ENCODE results near the gene CAP2.

Gene CAP2

DNA sequence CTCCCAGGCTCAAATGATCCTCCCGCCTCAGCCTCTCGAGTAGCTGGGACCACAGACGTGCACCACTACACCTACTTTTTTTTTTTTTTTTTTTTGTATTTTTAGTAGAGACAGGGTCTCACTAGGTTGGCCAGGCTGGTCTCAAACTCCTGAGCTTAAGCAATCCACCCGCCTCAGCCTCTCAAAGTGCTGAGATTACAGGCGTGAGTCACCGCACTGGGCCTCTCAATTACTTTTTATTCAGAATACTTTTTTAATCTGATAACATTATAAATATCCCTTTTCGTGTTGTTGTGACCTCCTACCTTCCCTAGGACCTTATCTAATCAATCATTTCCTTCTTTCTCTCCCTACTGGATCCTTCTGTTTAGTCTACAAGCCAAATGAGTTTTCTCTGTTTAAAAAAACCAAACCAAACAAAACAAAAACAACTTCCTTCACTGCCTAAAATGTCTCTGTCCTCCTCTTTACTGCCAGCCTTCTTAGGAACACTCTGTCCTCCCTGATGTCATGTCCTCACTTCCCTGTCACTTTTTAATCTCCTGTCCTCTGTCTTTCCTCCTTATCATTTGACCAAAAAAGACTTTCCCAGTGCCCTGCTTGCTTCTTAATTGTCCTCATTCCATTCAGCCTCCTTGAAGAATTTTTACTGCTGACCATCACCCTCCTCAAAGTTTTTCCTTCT, 85.0 kb downstream of the CAP2 start:
- no peak for DNase-seq

DNA sequence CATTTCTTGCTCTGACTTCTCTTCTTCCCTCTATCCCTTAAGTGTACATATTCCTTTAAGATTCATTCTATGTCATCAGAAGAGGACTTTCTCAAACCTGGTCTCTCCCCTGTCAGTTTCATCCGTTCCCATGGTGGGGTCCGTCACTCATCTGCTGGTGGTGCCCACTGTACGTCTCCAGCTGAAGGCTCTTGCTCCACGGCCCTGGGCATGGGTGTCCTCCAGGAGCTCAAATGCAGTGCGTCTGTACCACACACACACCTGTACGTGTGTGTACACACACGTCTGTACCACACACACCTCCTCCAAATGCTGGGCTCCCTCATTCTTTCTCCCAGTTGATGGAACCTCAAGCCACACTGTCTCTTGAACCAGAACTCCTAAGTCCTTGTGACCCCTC, 85.6 kb downstream of the CAP2 start:
- DNase-seq, result no peak

DNA sequence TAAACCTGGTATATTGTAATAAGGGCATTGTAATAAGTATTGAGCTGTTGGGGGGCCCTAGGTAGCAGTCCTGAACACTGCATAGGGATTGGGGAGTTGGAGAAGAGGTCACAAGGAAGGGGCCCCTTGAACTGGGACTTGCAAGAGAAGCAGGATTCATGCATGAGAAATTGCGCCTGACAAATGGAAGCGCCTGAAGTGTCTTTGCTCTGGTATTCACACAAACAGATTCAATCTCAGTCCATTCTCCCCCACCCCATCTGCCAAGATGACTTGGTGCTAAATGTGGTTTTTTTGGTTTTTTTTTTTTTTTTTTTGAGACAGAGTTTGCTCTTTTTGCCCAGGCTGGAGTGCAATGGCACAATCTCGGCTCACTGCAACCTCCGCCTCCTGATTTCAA, 87.1 kb downstream of the CAP2 start:
- DNase-seq, result no peak

DNA sequence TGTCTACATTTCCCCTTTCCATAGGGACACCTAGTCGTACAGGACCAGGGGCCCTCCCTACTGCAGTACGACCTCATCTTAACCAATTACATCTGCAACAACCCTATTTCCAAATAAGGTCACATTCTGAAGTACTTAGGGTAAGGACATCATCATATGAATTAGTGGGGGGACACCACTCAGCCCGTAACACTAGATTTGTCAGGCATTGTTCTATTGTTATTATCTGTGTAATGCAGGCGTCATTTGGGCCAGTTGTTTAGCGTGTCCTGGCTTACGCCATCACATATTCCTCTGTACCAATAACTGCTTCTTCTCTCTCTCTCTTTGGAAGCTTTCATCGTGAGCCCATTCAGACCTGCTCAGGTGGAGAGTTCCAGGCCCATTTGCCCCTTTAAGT, 89.3 kb downstream of the CAP2 start:
- DNase-seq, result no peak

DNA sequence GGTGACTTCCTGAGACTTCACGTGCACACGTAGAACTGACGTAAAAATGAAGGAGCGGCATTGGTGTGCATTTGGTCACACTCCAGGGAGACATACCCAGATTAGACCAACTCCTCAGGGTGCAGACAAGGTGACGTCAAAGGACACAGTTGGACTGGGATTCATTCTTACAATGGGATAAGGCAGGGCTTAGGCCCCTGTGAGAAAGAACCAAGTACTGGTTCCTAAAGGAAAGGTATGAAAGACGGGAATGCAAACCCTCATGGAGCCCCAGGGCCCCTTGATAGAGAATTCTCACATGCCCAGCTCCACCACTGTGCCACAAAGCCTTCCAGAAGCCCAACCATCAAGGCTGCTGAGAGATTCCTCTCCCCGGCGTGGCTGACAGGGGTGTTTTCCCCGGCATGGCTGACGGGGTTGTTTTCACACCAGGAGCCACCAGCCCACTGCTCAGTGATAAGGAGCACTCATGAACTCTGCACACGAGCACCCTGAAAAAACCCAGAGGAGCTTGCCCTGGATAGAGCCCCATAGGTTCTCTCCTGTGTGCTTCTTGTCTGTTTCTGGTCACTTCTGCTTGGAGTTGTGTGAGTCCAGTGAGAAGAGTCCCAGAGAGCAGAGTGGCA, 90.1 kb downstream of the CAP2 start:
- DNase-seq, result no peak

DNA sequence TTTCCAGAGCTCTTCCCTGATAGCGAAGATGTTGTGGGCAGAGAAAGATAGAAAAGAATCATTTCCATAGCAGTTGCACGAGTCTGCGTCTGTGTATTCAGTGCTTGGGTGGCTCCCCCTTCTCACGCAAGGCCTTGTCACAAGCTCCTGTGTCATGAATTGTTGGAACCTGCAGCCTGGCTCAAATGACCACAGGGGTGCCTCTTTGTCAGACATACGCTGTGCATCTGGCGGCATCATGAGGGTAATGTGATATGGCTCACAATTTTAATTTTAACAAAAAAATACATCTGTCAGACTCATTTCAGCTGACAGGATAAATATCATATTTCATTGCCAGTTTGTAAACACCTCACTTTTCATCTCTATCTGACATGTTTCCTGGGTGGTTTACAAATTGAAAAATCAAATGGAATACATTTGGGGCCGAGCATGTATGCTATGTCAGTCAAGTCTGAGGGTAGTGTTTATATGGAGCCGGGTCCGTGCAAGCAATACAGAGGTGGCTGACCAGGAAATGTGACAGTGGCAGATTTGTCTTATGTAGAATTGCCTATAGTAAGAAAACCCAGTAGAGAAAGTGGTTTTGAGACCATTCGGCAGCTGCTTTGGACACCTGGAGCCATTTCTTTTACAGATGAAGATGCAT, 90.9 kb downstream of the CAP2 start:
- no peak for DNase-seq

DNA sequence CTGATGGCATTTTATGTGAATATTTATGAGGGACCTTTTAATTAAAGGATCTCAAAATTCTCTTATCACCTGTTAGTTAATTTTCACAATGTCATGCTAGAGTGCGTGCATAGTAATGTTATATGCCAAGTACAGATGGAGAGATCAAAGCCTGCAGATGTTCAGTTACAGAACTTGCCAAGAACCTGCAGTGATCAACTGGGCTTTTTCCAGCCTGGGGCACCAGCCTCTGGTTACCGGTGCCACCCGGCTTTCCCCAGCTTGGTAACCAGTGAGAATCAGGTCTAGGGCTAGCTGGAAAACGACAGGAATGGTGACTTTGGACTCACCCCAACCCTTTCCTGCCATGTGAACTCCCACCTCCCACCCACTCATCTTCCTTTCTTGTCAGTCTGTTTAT, 91.8 kb downstream of the CAP2 start:
- no peak for DNase-seq

DNA sequence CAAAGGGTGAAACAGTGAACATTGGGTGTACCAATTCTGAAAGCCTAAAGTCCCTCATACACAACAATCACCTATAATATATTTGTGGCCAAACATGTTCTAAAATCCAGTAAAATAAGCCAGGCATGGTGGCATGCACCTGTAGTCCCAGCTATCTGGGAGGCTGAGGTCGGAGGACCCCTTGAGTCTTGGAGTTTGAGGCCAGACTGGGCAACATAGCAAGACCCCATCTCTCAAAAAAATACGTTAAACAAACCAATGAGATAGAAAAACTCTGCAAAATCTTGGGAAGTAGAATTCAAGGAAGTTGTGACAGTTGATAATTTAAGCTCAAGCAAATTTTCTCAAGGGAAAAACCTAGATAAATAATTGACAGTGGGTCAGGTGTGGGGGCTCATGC, 92.6 kb downstream of the CAP2 start:
- no peak for DNase-seq

DNA sequence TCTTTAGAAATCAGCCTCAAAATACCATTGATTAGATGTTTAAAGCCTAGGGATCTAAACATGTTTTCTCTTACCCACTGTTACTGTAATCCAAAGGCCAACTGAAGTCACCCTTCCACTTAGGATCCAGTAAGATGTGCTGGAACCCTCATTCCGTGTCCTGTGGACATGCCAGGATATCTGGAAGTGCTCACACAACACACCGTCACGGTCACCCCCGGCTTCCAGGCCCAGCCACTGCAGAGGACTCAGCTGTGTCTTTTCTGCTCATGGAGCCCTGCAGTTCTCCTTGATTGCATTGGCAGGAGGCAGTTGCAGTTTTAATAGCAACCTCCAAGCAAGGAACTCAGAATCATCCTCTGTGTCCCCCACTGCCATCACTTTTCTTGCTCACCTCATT, 93.3 kb downstream of the CAP2 start:
- no peak for DNase-seq

DNA sequence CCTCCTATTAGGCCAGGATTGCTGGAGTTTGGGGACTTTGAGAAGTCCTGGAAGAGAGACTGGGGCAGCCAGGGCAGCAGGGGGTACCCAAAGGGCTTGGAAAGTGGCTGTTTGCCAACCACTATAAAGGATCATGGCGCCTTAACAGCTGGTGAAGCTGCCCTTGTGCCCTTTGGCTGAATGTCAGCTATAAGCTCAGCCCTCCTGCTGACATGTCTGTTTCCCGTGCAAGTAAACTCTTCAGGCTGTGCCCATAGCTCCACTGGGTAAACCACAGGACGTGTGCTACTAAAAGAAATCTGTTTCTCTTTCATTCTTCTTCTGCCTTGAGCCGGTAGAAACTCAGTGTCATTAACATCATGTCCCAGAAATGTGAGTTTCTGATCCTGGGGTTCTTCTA, 97.3 kb downstream of the CAP2 start:
- no peak for DNase-seq

DNA sequence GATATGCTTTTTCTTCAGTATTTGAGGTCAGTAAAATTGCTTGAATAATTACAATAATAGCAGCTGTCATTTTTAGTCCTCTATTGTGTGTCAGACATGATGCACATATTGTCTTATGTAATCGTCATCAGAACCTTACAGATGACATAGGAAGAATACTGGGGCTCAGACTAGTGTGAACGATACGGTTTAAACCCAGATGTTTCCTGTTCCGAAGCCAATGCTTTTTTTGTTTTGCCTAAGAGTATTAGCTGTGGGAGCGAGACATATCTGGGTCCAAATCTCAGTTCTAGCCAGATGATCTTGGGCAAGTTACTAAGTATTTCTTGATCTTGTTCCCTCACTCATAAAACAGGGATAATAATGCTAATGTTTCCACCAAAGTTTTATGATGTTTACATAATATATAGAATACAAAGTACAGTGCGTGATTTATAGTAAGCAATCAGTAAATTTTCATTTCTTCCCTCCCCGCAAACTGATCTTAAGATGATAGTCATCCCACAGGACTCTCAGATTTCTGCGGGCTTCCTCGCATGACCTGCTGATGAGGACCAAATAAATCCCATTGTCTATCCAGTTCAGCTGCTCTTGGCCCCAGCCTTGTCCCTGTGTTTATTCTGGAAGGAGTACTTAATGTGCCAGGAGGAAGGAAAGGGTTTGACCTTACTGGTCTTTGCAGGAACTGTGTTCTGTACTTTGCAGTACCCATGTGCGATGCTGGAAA, 98.2 kb downstream of the CAP2 start:
- no peak for DNase-seq

DNA sequence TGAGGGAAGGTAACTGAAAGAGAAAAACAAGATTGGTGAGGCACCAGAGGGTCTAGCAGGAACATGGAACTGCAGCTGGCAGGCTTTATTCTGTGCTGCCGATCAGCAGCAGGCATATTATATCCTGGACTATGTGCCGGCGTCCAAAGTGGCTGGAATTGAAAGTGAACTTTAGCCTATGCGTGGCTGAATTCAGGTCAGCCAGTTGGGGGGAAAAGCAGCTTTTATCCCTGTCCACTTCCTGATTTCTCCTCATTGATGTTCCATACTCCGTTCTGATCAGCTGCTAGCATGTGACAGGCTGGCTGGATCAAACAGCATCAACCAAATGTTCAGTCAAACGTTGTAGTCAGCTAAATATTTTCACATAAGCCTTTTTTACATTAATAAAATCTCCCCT, 99.0 kb downstream of the CAP2 start:
- no peak for DNase-seq

DNA sequence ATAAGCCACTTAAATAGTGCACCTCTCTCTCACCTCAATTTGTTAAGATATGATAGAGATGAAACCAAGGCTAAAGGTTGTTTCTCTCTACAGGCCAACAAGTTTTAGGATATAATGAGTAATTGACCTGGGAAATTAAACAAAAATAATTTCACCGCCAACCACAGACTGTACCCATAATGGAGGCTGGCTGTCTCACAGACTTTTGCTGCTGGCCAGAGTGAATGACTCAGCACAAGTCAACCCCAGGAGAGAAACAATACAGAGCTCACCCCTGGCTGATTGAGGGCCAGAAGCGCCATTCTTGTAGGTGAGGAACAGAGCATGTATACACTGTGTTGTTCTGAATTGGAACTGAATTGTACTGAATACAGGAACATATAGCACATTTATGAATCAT, 99.9 kb downstream of the CAP2 start:
- DNase-seq, result no peak

DNA sequence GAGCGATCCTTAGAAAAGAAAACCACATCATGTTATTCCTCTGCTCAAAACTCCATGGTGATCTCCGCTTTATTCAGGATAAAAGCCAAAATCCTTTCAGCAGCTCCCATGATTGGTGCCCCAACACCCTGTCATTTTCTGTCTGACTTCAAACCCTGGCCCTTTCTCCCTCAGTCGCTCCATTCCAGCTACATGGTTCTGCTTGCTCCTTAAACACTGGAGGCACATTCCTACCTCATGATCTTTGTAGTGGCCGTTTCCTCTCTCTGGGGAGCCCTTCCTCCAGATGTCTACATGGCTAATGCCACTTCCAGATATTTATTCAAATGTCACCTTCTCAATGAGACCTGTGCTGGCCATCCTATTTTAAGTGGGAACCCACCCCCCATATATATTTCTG, 100.8 kb downstream of the CAP2 start:
- no peak for DNase-seq

DNA sequence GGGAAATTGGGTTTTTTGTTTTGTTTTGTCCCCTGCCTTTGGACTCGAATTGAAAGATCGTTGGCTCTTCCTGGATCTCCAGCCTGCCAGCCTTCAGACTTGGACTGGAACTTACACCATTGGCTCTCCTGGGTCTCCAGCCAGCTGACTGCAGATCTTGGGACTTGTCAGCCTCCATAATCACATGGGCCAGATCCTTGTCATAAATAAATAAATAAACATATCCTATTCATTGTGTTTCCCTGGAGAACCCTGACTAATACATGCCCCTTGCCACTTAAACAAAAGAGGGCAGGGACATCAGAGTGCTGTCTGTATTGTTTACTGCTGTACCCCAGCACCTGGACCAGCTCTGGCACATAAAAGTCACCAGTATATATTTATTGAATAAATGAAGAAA, 101.5 kb downstream of the CAP2 start:
- no peak for DNase-seq

DNA sequence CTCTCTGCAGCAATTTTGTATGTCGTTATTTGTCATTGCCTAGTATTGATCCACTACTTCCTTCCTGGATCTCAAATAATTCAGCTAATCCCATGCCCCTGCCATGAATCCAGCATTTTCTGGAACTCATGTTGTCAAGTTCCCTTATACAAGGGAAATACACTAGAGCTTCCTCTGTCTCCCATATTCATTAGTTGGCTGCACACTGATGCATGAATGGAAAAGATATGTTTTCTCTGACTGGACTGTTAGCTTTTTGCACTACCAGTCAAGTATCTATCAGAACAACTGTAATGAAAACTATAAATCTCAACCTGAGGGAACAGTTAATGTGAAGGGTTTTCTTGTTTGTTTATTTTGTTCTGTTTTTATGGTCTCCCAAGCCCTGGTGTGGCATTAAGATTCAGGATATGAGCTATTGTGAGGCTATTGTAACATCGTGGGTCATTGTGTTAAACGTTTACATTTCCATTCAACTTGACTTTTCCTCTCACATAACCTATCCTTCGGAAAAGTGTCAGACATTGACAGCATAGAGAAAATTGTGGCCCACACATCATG, 104.2 kb downstream of the CAP2 start:
- DNase-seq, result no peak

DNA sequence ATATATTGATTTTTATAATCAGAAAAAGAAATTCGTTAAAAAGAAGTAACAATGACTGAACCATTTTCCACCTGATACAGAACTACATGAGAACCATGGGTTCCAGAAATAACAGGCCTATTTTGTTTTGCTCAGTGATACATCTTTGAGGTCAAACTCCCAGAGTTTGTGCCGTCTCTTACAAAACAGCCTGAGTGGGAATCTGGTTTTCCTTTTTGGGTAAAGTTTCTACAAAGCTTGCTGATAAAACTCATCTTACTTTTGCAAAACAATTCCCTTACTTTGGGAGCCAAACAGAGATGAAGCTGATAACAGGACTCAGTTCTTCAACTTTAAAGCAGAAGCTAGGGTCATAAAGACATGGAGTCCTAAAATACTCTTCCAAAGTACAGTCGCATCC, 108.0 kb downstream of the CAP2 start:
- no peak for DNase-seq

DNA sequence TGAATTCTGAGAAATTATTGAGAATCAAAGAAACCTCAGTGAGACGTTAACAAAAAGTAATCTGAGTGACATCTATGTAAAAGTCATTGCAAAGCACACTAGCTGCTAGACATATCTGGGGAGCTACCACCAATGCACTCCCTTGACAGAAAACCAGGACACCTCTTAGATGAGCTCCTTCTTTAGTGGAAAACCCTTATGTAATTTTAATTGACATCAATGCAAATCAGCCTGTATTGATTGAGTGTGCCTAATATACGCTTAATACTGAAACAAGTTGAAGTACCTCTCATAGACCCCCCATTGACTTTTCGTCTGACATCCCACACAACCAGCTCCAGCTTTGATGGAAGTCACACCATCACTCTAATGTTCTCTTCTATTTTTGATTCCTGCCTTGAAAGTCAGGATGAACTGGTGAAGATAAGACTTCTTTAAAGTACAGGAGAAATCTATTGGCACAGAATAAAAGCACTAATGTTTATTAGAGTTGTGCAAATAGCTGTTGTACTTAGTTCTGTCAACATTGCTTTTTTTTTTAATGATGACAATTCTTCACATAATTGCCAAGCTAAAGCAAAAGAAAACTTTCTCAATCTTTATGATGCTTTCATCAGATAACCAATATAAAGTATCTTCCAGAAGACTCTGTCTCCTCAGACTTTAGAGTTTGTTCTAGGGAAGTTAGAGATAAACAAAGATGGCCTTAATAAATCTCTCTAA, 108.7 kb downstream of the CAP2 start:
- DNase-seq, result no peak

DNA sequence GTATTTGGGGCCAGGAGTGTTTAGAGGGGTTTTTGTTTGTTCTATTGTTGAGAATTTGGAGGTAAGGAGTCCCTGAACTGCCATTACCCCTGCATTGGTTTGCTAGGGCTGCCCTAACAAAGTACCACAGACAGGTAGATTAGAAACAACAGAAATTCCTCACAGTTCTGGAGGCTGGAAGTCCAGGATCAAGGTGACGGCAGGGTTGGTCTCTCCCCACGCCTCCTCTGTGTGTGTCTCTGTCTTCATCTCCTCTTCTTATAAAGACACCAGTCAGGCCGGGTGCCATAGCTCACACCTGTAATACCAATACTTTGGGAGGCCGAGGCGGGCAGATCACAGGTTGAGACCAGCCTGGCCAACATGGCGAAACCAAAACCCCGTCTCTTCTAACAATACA, 109.7 kb downstream of the CAP2 start:
- no peak for DNase-seq

DNA sequence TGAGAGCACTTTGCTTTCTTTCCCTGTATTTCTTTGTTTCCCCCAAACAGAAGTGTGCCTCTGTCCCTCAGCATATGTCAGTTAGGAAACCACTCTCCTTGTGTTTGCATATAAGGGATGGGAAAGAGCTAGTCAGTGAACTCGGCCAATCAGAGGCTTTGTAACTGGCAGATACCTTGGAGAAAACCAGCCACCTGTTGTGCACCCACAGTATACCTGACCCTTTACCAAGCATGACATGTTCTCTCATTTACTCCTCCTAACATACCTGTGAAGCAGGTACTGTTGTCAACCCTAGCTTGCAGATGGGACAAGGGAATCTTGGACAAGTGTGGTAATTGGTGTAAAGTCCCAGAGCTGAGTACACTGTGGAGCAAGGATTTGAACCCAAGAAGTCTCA, 110.6 kb downstream of the CAP2 start:
- no peak for DNase-seq

DNA sequence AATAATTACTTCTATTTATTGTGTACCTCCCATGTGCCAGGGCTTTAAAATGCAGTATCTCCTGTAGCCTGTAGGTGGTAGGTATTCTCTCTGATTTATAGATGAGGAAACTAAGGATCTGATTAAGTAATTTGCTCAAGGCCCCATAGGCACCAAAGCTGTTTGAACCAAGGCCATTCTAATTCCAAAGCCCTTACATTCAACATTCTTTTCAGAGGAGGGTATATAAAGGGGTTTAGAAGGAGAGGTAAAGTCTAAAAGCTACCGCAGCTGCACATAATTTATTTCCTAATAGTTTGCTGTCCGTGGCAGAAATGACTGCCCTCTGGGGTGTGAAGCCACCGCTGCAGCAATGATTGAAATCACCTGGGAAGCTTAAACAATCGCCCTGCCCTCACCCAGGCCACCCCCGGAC, 111.7 kb downstream of the CAP2 start:
- no peak for DNase-seq

DNA sequence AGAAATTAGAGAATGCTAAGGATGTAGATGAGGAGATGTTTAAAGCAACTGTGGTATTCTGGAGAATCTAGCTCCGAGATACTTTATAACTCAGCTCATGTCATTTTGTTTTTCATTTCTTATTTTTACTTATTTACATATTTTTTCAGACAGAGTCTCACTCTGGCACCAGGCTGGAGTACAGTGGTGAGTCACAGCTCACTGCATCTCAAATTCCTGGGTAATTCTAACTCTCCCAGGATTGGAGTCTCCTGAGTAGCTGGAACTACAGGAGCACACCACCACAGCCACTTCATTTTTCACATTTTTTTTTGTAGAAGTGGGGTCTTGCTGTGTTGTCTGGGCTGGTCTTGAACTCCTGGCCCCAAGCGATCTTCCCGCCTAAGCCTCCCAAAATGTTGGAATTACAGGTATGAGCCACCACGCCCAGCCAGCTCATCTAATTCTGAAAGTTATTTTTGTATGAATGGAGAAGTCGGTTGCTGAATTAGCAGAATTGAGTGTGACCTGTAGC, 112.4 kb downstream of the CAP2 start:
- DNase-seq, result no peak

DNA sequence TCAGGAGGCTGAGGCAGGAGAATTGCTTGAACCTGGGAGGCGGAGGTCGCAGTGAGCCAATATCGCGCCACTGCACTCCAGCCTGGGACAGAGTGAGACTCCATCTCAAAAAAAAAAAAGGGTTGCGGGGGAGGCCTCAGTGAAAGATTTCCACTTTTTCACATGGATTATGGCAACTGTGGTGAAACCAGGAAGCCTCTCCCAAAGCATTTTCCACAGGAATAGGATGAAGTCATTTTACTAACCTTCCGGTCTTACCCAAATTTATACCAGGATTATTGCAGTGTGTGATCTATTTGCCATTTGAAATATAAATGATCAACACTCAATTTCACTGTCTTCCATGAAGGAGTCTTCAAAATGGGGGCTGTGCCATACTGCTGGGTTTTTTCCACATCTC, 113.1 kb downstream of the CAP2 start:
- no peak for DNase-seq

All from right forelimb (tissue), 1 donor.